ENCODE results near the gene UGT1A9.

UGT1A9 gene

GRCh38 chr2:233758849-233759248, 87.2 kb downstream of the UGT1A9 start:
- no peak for DNase-seq (ENCODE audit: low spot score)

DNA sequence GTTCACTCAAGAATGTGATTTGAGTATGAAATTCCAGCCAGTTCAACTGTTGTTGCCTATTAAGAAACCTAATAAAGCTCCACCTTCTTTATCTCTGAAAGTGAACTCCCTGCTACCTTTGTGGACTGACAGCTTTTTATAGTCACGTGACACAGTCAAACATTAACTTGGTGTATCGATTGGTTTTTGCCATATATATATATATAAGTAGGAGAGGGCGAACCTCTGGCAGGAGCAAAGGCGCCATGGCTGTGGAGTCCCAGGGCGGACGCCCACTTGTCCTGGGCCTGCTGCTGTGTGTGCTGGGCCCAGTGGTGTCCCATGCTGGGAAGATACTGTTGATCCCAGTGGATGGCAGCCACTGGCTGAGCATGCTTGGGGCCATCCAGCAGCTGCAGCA, 88.3 kb downstream of the UGT1A9 start, which contains the start of gene UGT1A1:
UGT1A1 (plus strand) TSS at position 228 of the 400 bp plus-strand sequence; CDS start at position 246, 18 bp downstream.
- DNase-seq (ENCODE audit: low spot score): no peak

GRCh38 chr2:233761040-233761769, 89.5 kb downstream of the UGT1A9 start:
- no peak for DNase-seq (ENCODE audit: low spot score)

- DNase-seq (ENCODE audit: low spot score): no peak
These were observed 92.6 kb downstream of the UGT1A9 start for GRCh38 chr2:233764264-233764663.

DNA sequence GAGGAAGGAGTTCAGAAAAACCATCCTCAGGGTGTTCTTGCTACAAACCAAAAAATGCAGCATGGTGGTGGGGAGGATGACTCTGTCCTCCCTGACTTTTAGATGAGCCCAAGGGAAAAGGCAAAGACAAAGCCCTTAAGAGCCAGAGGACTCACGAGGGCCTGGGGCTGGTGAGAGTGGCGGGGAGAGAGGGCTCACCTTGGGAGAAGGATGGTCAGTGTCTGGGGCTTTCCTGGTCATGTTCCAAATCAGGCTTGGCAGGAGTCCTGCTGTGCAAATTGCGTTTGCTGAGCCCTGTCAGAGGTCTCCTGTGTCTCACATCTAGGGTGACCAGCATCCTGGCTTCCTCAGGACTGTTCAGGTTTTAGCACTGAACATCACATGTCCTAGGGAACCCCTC, 93.1 kb downstream of the UGT1A9 start:
- no peak for DNase-seq (ENCODE audit: low spot score)

DNA sequence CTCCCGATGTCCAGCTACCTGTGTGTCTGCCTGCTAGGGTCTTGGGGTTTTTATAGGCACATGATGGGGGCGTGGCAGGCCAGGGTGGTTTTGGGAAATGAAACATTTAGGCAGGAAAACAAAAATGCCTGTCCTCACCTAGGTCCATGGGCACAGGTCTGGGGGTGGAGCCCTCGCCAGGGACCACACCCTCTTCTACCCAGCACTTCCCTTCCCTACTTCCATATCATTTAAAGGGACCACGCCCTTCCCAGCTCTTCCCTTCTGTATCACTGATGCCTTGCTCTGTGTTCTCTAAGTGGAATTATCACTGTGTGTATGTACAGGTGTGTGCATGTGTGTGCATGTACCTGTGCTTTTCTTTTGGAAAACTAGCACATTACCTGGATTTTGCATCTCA, 94.7 kb downstream of the UGT1A9 start:
- DNase-seq (ENCODE audit: low spot score): no peak

DNA sequence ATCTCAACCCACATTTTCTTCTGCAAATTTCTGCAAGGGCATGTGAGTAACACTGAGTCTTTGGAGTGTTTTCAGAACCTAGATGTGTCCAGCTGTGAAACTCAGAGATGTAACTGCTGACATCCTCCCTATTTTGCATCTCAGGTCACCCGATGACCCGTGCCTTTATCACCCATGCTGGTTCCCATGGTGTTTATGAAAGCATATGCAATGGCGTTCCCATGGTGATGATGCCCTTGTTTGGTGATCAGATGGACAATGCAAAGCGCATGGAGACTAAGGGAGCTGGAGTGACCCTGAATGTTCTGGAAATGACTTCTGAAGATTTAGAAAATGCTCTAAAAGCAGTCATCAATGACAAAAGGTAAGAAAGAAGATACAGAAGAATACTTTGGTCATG, 96.4 kb downstream of the UGT1A9 start:
- DNase-seq (ENCODE audit: low spot score): no peak

DNA sequence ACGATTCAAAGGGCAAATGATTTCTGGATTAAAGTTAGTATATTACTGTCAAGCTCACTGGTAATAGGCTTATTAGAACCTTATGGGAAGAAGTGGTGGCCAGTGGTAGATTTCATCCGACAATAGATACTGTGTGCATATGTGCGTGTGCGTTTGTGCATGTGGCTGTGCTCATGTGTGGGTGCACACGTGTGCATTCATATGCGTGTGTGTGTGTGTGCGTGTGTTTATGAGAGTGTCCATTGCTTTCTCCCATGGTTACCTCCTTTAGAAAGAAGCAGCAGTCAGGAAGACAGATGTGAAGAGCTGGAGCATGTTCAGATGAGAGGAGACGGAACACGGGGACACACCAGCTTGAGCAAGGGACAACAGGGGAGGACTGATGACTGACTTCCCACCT, 97.6 kb downstream of the UGT1A9 start:
- no peak for DNase-seq (ENCODE audit: low spot score)

- no peak for DNase-seq (ENCODE audit: low spot score)
These were observed 100.5 kb downstream of the UGT1A9 start for GRCh38 chr2:233772153-233772552.

- DNase-seq (ENCODE audit: low spot score): no peak
These were observed 100.9 kb downstream of the UGT1A9 start for GRCh38 chr2:233772583-233772982.

- DNase-seq (ENCODE audit: low spot score): no peak
These were observed 102.2 kb downstream of the UGT1A9 start for GRCh38 chr2:233773854-233774253.

- no peak for DNase-seq (ENCODE audit: low spot score)
These were observed 103.7 kb downstream of the UGT1A9 start for GRCh38 chr2:233775414-233775813.

GRCh38 chr2:233778030-233778429, 106.3 kb downstream of the UGT1A9 start, which contains the start of gene MROH2A:
MROH2A (plus strand) TSS chr2:233778330; CDS start chr2:233779359, 1,029 bp downstream.
- no peak for DNase-seq (ENCODE audit: low spot score)

- DNase-seq (ENCODE audit: low spot score): no peak
These were observed 108.0 kb downstream of the UGT1A9 start for GRCh38 chr2:233779722-233780121.

- DNase-seq (ENCODE audit: low spot score): no peak
These were observed 109.1 kb downstream of the UGT1A9 start for GRCh38 chr2:233780771-233781170.

GRCh38 chr2:233789554-233789953, 117.9 kb downstream of the UGT1A9 start:
- DNase-seq (ENCODE audit: low spot score): no peak

- no peak for DNase-seq (ENCODE audit: low spot score)
These were observed 119.6 kb downstream of the UGT1A9 start for GRCh38 chr2:233791151-233791882.

- no peak for DNase-seq (ENCODE audit: low spot score)
These were observed 120.2 kb downstream of the UGT1A9 start for GRCh38 chr2:233791883-233792329.

DNA sequence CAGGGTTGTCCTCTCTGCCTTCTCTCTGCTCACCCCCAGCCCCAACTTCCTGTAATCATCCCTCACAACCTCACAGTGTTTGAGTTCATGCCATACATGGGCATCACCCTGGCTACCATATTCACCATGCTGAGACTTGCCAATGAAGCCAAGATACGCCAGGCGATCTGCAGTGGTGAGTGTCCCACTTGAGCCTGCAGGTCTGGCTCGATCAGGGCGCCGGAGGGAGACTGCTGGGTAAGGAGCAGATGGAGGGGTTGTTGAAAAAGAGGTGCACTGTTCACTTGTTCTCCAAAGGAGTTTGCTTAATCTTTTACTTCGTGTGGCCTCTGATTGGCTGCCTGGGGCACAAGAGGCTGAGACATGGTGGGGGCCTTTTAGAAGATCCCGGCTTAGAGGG, 121.0 kb downstream of the UGT1A9 start:
- no peak for DNase-seq (ENCODE audit: low spot score)

DNA sequence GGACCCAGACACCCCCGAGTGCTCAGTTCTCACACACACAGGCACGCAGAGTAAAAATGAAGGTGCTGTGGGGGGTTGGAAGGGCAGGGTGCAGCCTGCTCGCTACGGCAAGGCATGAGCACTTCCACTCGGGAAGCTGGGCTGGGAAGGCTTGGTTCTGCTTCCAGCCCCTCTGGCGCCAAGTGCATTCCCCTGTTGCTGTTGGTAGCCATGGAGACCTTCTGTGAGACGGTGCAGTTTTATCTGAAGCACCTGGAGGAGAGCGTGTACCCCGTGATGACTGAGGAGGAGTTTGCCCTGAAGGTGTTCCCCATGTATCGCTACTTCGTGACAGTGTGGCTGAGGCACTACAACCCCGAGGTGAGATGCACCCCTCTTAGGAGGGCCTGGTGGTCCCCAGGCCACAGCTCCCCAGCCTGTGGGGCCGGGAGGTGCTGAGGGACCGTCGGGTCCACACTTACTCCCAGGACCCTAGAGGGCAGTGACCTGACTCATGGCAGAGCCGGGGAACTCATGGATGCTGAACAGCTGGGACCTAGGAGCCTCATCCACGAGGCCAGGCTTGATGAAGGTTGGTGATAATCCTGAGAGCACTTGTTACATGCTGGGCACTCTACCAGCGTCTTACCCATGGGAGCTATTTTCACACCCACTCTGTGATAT, 121.9 kb downstream of the UGT1A9 start:
- no peak for DNase-seq (ENCODE audit: low spot score)

DNA sequence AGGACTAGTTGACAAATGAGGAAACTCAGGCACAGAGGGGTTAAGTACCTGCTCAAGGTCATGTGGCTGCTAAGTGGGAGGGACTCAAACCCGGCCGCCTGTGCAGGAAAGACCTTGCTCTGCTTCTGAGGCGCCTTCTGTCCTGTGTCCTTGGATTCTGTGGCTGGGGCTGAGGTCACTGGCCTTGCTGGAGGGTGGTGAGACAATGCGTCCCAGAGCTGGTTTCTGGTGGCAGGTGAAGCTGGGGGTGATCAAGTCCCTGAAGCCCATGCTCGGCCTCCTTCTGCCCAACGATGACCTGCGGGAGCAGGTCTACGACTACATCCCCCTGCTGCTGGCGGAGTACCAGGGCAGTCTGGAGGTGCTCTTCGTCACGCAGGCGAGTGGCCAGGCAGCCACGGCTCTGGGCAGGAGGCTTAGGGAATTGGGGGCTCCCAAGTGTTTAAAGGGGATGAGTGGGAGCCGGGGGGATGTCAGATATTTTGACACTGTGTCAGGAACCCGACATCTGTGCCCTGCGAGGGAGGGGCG, 122.5 kb downstream of the UGT1A9 start:
- no peak for DNase-seq (ENCODE audit: low spot score)

DNA sequence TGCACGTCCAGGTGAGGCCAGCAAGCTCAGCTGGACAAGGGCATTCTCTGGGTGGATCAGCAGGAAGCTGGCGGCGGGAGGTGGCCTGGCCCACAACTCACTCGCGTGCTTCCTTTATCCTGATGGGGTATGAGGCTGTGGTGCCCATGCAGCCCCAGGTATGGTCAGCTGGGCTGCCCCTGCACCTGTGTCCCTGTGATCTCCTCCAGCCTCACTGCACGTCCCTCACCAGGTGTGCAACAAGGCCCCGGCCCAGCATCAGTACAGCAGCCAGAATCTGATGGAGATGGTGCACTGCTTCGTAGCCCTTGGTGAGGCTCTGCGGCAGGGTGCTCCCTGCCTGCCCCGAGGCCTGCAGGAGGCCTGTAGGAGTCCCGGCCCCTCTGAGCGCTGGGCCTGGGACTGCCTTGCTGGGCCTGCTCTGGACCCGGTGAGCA, 124.1 kb downstream of the UGT1A9 start:
- DNase-seq (ENCODE audit: low spot score): no peak
